Ovary (tissue), 9 donors: Measurements from ENCODE around the gene SLC66A3. TPM values are rescaled to one million over a fixed set of nuclear protein-coding genes. Genes with fewer than 3 reads are reported as not detected.

Experiments
- DNase-seq, 5 donors: peaks; one replicate each; pipeline ENCODE4 v3.0.0-alpha.2; 2019 to 2020
- H3K27ac ChIP-seq, 2 donors: fragments of 200-600 bp; one replicate each; pipeline versions ENCODE4 v1.5.1 to v1.8.0; 2019 to 2022
- H3K27me3 ChIP-seq: fragments of 200-600 bp; one replicate; pipeline ENCODE4 v1.8.0; 2022
- H3K36me3 ChIP-seq: fragments of 200-600 bp; sonication (generic); one replicate; pipeline ENCODE4 v1.5.1; 2019
- H3K4me1 ChIP-seq: one replicate; pipeline ENCODE4 v1.8.1; 2013; ENCODE audit warnings: mild to moderate bottlenecking, moderate library complexity; ENCODE audit not compliant: insufficient read depth
- H3K4me3 ChIP-seq: fragments of 200-600 bp; sonication (generic); one replicate; pipeline ENCODE4 v1.5.1; 2017
- H3K9me3 ChIP-seq, 2 donors: fragments of 200-600 bp in 1 of 2; sonication (generic) in 1 of 2; one replicate each; pipeline versions ENCODE4 v1.5.1 to v1.8.1; 2013 to 2019; ENCODE audit warnings: mild to moderate bottlenecking in 1 of 2, moderate library complexity in 1 of 2
- CTCF ChIP-seq, 3 donors: fragments of 450-650 bp in 2 of 3; fragments of 200-600 bp in 1 of 3; IDR thresholded peaks; one replicate each; pipeline versions ENCODE4 v1.5.1 to v1.8.0; 2016 to 2022; ENCODE audit warnings: antibody characterized with exemption in 3 of 3, mild to moderate bottlenecking in 1 of 3
- EP300 ChIP-seq: sonication (generic); formaldehyde crosslinking; IDR thresholded peaks from one replicate; pipeline ENCODE4 v1.6.1; 2017; ENCODE audit warnings: antibody characterized with exemption
- POLR2A ChIP-seq: fragments of 450-650 bp; IDR thresholded peaks from one replicate; pipeline ENCODE4 v1.6.1; 2017; ENCODE audit warnings: antibody characterized with exemption, mild to moderate bottlenecking, moderate library complexity
- WGBS, 3 donors: extraction: QIAGEN DNeasy Blood & Tissue Kit in 1 of 3; methylation state at CpG; one replicate each; pipeline versions ENCODE4 v1.1.5 to v1.1.7; 2013 to 2017; 5-methylcytosine and 5-hydroxymethylcytosine counted together
- intact Hi-C, 4 donors: fragments of 100-400 bp; cut with DNase I; formaldehyde crosslinking; loops; one replicate each; pipeline versions ENCODE4 v1.11.0 to v1.15.1; 2022 to 2023
- polyA plus RNA-seq, 2 donors: library from polyadenylated mRNA; stranded (reverse); fragments of 200-250 nt in 1 of 2; fragments of 350-450 nt in 1 of 2; fragmentation: Illumina TruSeq in 1 of 2; extraction: RNeasy Lipid Tissue Mini Kit (QIAGEN cat#74804) in 1 of 2; gene quantifications; one replicate each; pipeline ENCODE4 v1.2.3, GENCODE V29; 2013 to 2014
- total RNA-seq, 7 donors: library from RNA; depleted of rRNA in 2 of 7; stranded (reverse); fragments of >200 nt in 2 of 7; fragmentation: NEBNext Ultra II Directional in 3 of 7; extraction: Animal tissue kit (Norgen Biotek cat#: 25700) in 3 of 7; gene quantifications; one replicate each; pipeline versions ENCODE4 v1.1.0 to v1.2.4, GENCODE V29; 2016 to 2023
- donor health status: DM: no; HTN: no; CAD: no; lungs with moderate emphysema.
- donor health status: DM: no; HTN: no; CAD: no.
- donor health status: Bipolar disorder and iron deficiency.
- donor health status: DM: yes; HTN: yes; CAD: no.
- donor health status: DM: no; HTN: no; CAD: no.
- donor health status: DM: yes; HTN: yes; CAD: no.

Gene SLC66A3
- total and polyA plus RNA-seq, 9 donors, result 22.9 to 76.2 (median 30.9) TPM

GRCh38 chr2:11208083-11208482 lies 52.8 kb downstream of the SLC66A3 start:
- Histone ChIP-seq H3K4me3 (no peak overlapping the region), H3K4me1 (no peaks in the 10 kb centered on the region), H3K9me3 (no peaks in the 10 kb centered on the region), H3K27me3 (no peaks in the 10 kb centered on the region), H3K27ac (no peak overlapping the region), H3K36me3 (no peaks in the 10 kb centered on the region)
- TF ChIP-seq EP300, result no peak
- no peak for TF ChIP-seq POLR2A
- intact Hi-C loops, result no loop called here
- DNase-seq, result no peak

GRCh38 chr2:11212645-11213044 lies 57.4 kb downstream of the SLC66A3 start:
- no peaks in the 10 kb centered on the region for H3K27me3 ChIP-seq
- DNase-seq, result no peak
- H3K4me1 ChIP-seq, result no peaks in the 10 kb centered on the region
- H3K4me3 ChIP-seq, result no peak overlapping the region
- intact Hi-C loops, result loop anchor here in 1 of 4 donors (10.0 kb wide), 1 partner anchor 78 kb away; a partner anchor contains a TSS
- no peak for TF ChIP-seq POLR2A
- no peak for TF ChIP-seq EP300
- TF ChIP-seq CTCF (IDR thresholded peaks at IDR 0.05), result no peak
- no peak overlapping the region for H3K27ac ChIP-seq
- H3K9me3 ChIP-seq, result no peaks in the 10 kb centered on the region
- no peaks in the 10 kb centered on the region for H3K36me3 ChIP-seq

GRCh38 chr2:11213090-11213638 lies 57.9 kb downstream of the SLC66A3 start:
- H3K36me3 ChIP-seq, result no peaks in the 10 kb centered on the region
- H3K4me3 ChIP-seq, result no peak overlapping the region
- no peaks in the 10 kb centered on the region for H3K4me1 ChIP-seq
- H3K27me3 ChIP-seq, result no peaks in the 10 kb centered on the region
- intact Hi-C loops, result loop anchor here in 1 of 4 donors (10.0 kb wide), 1 partner anchor 78 kb away; a partner anchor contains a TSS
- no peak overlapping the region for H3K27ac ChIP-seq
- 82 to 86% (median 83%) methylated on average over 5 of the region's 5 CpGs for WGBS, 3 donors
- TF ChIP-seq POLR2A (no peak), EP300 (no peak), CTCF (IDR thresholded peaks at IDR 0.05) (no peak)
- no peak for DNase-seq
- no peaks in the 10 kb centered on the region for H3K9me3 ChIP-seq

- intact Hi-C loops, result loop anchor here in 1 of 4 donors (10.0 kb wide), 1 partner anchor 79 kb away; a partner anchor contains a TSS
- no peaks in the 10 kb centered on the region for H3K36me3 ChIP-seq
- no peaks in the 10 kb centered on the region for H3K27me3 ChIP-seq
- no peak overlapping the region for H3K4me3 ChIP-seq
- 90 to 96% (median 94%) methylated on average over 1 of the region's 1 CpG for WGBS, 3 donors
- TF ChIP-seq EP300, result no peak
- TF ChIP-seq CTCF (IDR thresholded peaks at IDR 0.05), result no peak
- TF ChIP-seq POLR2A, result no peak
- H3K9me3 ChIP-seq, result no peaks in the 10 kb centered on the region
- H3K27ac ChIP-seq, result no peak overlapping the region
- H3K4me1 ChIP-seq, result no peaks in the 10 kb centered on the region
- DNase-seq, result no peak
Measured at GRCh38 chr2:11213975-11214374, 58.7 kb downstream of the SLC66A3 start.

- H3K4me3 ChIP-seq, result no peak overlapping the region
- intact Hi-C loops, result loop anchor here in 1 of 4 donors (10.0 kb wide), 1 partner anchor 80 kb away; a partner anchor contains a TSS
- no peaks in the 10 kb centered on the region for H3K27me3 ChIP-seq
- H3K4me1 ChIP-seq, result no peaks in the 10 kb centered on the region
- 68 to 79% (median 73%) methylated on average over 4 of the region's 4 CpGs for WGBS, 3 donors
- no peaks in the 10 kb centered on the region for H3K9me3 ChIP-seq
- H3K36me3 ChIP-seq, result no peaks in the 10 kb centered on the region
- DNase-seq, result no peak
- no peak overlapping the region for H3K27ac ChIP-seq
- TF ChIP-seq CTCF (IDR thresholded peaks at IDR 0.05) (no peak), POLR2A (no peak), EP300 (no peak)
Measured at GRCh38 chr2:11214770-11215169, 59.5 kb downstream of the SLC66A3 start.
